PFSK-1 (cell line): ENCODE measurements around the gene PTPRM.

ENCODE experiments used
- POLR2AphosphoS5 ChIP-seq: IDR thresholded peaks from 2 replicates; pipeline ENCODE4 v1.6.1; 2012; ENCODE audit warnings: low read depth, mild to moderate bottlenecking, control low read depth, low read length, moderate library complexity
- TAF1 ChIP-seq: IDR thresholded peaks from 2 replicates; pipeline ENCODE4 v1.6.1; 2012; ENCODE audit warnings: low read length, control low read depth, borderline replicate concordance; ENCODE audit not compliant: insufficient read depth
- TF ChIP-seq, protein P1 (sequence below), 2 experiments: IDR thresholded peaks; 2 replicates each; pipeline versions ENCODE4 v1.6.1 to v1.8.0; 2011 to 2012; ENCODE audit warnings: low read depth in 2 of 2, low read length in 2 of 2, control low read depth in 1 of 2, inconsistent platforms in 1 of 2, mild to moderate bottlenecking in 1 of 2, moderate library complexity in 1 of 2; ENCODE audit not compliant: insufficient read depth in 1 of 2

DNA sequence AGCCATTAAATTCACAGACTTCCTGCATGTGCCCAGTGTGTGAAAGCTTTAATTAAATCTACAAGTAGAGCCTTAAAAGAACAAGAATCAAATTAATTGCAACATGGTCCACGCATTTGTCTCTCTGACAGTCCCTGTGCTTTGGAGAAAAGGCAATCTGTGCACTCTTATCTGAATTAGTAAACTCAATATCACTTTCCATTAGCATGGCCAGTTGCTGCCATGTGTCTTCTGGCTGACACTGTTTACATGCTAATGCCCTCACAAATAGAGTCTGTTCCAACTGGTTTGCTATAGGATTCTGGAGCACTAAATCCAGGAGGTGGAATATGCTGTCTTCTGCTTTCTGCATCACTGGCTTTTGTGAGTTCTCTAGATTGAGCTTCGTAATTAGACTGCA lies 607.7 kb downstream of the PTPRM start:
- TF ChIP-seq, protein P1, sequence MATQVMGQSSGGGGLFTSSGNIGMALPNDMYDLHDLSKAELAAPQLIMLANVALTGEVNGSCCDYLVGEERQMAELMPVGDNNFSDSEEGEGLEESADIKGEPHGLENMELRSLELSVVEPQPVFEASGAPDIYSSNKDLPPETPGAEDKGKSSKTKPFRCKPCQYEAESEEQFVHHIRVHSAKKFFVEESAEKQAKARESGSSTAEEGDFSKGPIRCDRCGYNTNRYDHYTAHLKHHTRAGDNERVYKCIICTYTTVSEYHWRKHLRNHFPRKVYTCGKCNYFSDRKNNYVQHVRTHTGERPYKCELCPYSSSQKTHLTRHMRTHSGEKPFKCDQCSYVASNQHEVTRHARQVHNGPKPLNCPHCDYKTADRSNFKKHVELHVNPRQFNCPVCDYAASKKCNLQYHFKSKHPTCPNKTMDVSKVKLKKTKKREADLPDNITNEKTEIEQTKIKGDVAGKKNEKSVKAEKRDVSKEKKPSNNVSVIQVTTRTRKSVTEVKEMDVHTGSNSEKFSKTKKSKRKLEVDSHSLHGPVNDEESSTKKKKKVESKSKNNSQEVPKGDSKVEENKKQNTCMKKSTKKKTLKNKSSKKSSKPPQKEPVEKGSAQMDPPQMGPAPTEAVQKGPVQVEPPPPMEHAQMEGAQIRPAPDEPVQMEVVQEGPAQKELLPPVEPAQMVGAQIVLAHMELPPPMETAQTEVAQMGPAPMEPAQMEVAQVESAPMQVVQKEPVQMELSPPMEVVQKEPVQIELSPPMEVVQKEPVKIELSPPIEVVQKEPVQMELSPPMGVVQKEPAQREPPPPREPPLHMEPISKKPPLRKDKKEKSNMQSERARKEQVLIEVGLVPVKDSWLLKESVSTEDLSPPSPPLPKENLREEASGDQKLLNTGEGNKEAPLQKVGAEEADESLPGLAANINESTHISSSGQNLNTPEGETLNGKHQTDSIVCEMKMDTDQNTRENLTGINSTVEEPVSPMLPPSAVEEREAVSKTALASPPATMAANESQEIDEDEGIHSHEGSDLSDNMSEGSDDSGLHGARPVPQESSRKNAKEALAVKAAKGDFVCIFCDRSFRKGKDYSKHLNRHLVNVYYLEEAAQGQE (IDR thresholded peaks at IDR 0.05; ENCODE audit: insufficient read depth in 1 of 2, low read depth in 2 of 2, low read length in 2 of 2): no peak
- TF ChIP-seq POLR2AphosphoS5 (no peak), TAF1 (no peak)
